ENCODE measurements around the gene C1orf74.

GRCh38 chr1:209810783-209811182 lies 26.4 kb upstream of the C1orf74 start:
- TF ChIP-seq CTCF (IDR thresholded peaks at IDR 0.05; ENCODE audit: low read length), result no peak
- no peak for TF ChIP-seq EZH2 (IDR thresholded peaks at IDR 0.05; ENCODE audit: borderline replicate concordance, low read length)

All from OCI-LY1 (cell line).